H9 (cell line): Measurements from ENCODE around the gene PLD3. TPM values are rescaled to one million over a fixed set of nuclear protein-coding genes. Genes with fewer than 3 reads are reported as not detected.

Experiments used
- DNase-seq: peaks from one replicate; pipeline ENCODE4 v3.0.0-alpha.2; 2017
- H2AFZ ChIP-seq: one replicate; pipeline ENCODE4 v1.6.1; 2013; ENCODE audit warnings: mild to moderate bottlenecking, low read length, control low read depth, moderate library complexity
- H2AK5ac ChIP-seq: 2 replicates; pipeline ENCODE4 v1.6.1; 2013; ENCODE audit warnings: low read length, control low read depth, mixed read lengths; ENCODE audit not compliant: insufficient read length
- H2BK120ac ChIP-seq: one replicate; pipeline ENCODE4 v1.6.1; 2013; ENCODE audit warnings: low read depth, mild to moderate bottlenecking, low read length, control low read depth, inconsistent platforms; ENCODE audit not compliant: poor library complexity, severe bottlenecking
- H2BK12ac ChIP-seq: 2 replicates; pipeline ENCODE4 v1.6.1; 2013; ENCODE audit warnings: low read length, control low read depth, mixed read lengths, low read depth; ENCODE audit not compliant: insufficient read length
- H2BK15ac ChIP-seq: 2 replicates; pipeline ENCODE4 v1.6.1; 2013; ENCODE audit warnings: low read depth, low read length, control low read depth
- H2BK20ac ChIP-seq: one replicate; pipeline ENCODE4 v1.6.1; 2013; ENCODE audit warnings: low read depth, mild to moderate bottlenecking, low read length, control low read depth, inconsistent platforms; ENCODE audit not compliant: poor library complexity, severe bottlenecking
- H2BK5ac ChIP-seq: 2 replicates; pipeline ENCODE4 v1.6.1; 2013; ENCODE audit warnings: low read length, control low read depth, mixed read lengths; ENCODE audit not compliant: insufficient read length
- H3K14ac ChIP-seq: 2 replicates; pipeline ENCODE4 v1.6.1; 2013; ENCODE audit warnings: low read length, control low read depth; ENCODE audit not compliant: insufficient read depth
- H3K18ac ChIP-seq: 2 replicates; pipeline ENCODE4 v1.6.1; 2013; ENCODE audit warnings: low read depth, mild to moderate bottlenecking, mixed read lengths, low read length, control low read depth; ENCODE audit not compliant: insufficient read length
- H3K23ac ChIP-seq: 2 replicates; pipeline ENCODE4 v1.6.1; 2013; ENCODE audit warnings: low read length, control low read depth, mixed read lengths, low read depth; ENCODE audit not compliant: insufficient read length
- H3K23me2 ChIP-seq: 2 replicates; pipeline ENCODE4 v1.6.1; 2013; ENCODE audit warnings: low read depth, mild to moderate bottlenecking, mixed read lengths, low read length, control low read depth; ENCODE audit not compliant: insufficient read length, poor library complexity, severe bottlenecking
- H3K27ac ChIP-seq: 2 replicates; pipeline ENCODE4 v1.5.1; 2013; ENCODE audit warnings: low read length, control low read depth, mixed read lengths, low read depth; ENCODE audit not compliant: insufficient read length
- H3K27me3 ChIP-seq: 2 replicates; pipeline ENCODE4 v1.6.1; 2013; ENCODE audit warnings: low read length, control low read depth, inconsistent platforms; ENCODE audit not compliant: insufficient read depth
- H3K4ac ChIP-seq: 2 replicates; pipeline ENCODE4 v1.6.1; 2013; ENCODE audit warnings: low read depth, mild to moderate bottlenecking, control low read depth, inconsistent platforms, low read length, moderate library complexity
- H3K4me1 ChIP-seq: 2 replicates; pipeline ENCODE4 v1.6.1; 2013; ENCODE audit warnings: low read length, control low read depth, inconsistent platforms; ENCODE audit not compliant: insufficient read depth
- H3K4me2 ChIP-seq: 2 replicates; pipeline ENCODE4 v1.6.1; 2013; ENCODE audit warnings: low read length, control low read depth, mixed read lengths; ENCODE audit not compliant: insufficient read length, insufficient read depth
- H3K56ac ChIP-seq: 2 replicates; pipeline ENCODE4 v1.6.1; 2013; ENCODE audit warnings: low read depth, mild to moderate bottlenecking, mixed read lengths, low read length, control low read depth; ENCODE audit not compliant: insufficient read length
- H3K79me1 ChIP-seq: 2 replicates; pipeline ENCODE4 v1.6.1; 2013; ENCODE audit warnings: low read depth, mild to moderate bottlenecking, moderate library complexity, low read length, control low read depth, inconsistent platforms; ENCODE audit not compliant: insufficient read depth, poor library complexity, severe bottlenecking
- H3K79me2 ChIP-seq: 2 replicates; pipeline ENCODE4 v1.6.1; 2013; ENCODE audit warnings: low read length, control low read depth, inconsistent platforms; ENCODE audit not compliant: insufficient read depth
- H3K9ac ChIP-seq: 2 replicates; pipeline ENCODE4 v1.6.1; 2013; ENCODE audit warnings: low read length, control low read depth, mixed read lengths; ENCODE audit not compliant: insufficient read length; ENCODE audit errors: extremely low read depth
- H3K9me3 ChIP-seq: one replicate; pipeline ENCODE4 v1.6.1; 2013; ENCODE audit warnings: low read depth, low read length, inconsistent platforms; ENCODE audit not compliant: control insufficient read depth
- H3T11ph ChIP-seq: one replicate; pipeline ENCODE4 v1.6.1; 2013; ENCODE audit warnings: mild to moderate bottlenecking, low read length, control low read depth, inconsistent platforms
- H4K20me1 ChIP-seq: one replicate; pipeline ENCODE4 v1.6.1; 2013; ENCODE audit not compliant: control insufficient read depth, insufficient read length, insufficient read depth
- H4K5ac ChIP-seq: 2 replicates; pipeline ENCODE4 v1.6.1; 2013; ENCODE audit warnings: low read depth, mild to moderate bottlenecking, mixed read lengths, low read length, control low read depth; ENCODE audit not compliant: insufficient read length
- H4K8ac ChIP-seq: replicated peaks from 2 replicates; pipeline ENCODE4 v1.6.1; 2013; ENCODE audit warnings: low read length, control low read depth, mixed read lengths, low read depth; ENCODE audit not compliant: insufficient read length
- H4K91ac ChIP-seq: 2 replicates; pipeline ENCODE4 v1.6.1; 2013; ENCODE audit warnings: low read depth, mild to moderate bottlenecking, moderate library complexity, mixed read lengths, low read length, control low read depth; ENCODE audit not compliant: insufficient read length
- H3K27ac Mint-ChIP-seq, 3 experiments: 2 replicates in 2 of 3; 3 replicates in 1 of 3; pipeline ENCODE4 v1.8.0; 2020 to 2021; ENCODE audit warnings: mixed read lengths in 3 of 3, mild to moderate bottlenecking in 1 of 3, moderate library complexity in 1 of 3
- H3K27me3 Mint-ChIP-seq: 2 replicates; pipeline ENCODE4 v1.8.0; 2021; ENCODE audit warnings: low read depth, mild to moderate bottlenecking, moderate library complexity, mixed read lengths
- H3K36me3 Mint-ChIP-seq, 3 experiments: 2 replicates in 2 of 3; 3 replicates in 1 of 3; pipeline ENCODE4 v1.8.0; 2020 to 2021; ENCODE audit warnings: low read depth in 3 of 3, mixed read lengths in 3 of 3; ENCODE audit not compliant: insufficient read depth in 1 of 3
- H3K4me1 Mint-ChIP-seq, 2 experiments: 2 replicates each; pipeline ENCODE4 v1.8.0; 2020; ENCODE audit warnings: mixed read lengths in 2 of 2
- H3K4me3 Mint-ChIP-seq, 2 experiments: 2 replicates in 1 of 2; 3 replicates in 1 of 2; pipeline ENCODE4 v1.8.0; 2020 to 2021; ENCODE audit warnings: mild to moderate bottlenecking in 2 of 2, mixed read lengths in 2 of 2, moderate library complexity in 1 of 2
- H3K9me3 Mint-ChIP-seq, 2 experiments: 2 replicates in 1 of 2; 3 replicates in 1 of 2; pipeline ENCODE4 v1.8.0; 2020; ENCODE audit warnings: mild to moderate bottlenecking in 2 of 2, mixed read lengths in 2 of 2, moderate library complexity in 1 of 2
- CTCF ChIP-seq: fragments of 200-600 bp; sonication (generic); conservative IDR thresholded peaks from 3 replicates; pipeline ENCODE4 v1.8.0; 2021; ENCODE audit warnings: antibody characterized with exemption, mild to moderate bottlenecking
- WGBS: extraction: QIAGEN DNeasy Blood & Tissue Kit; methylation state at CpG from one replicate; pipeline ENCODE4 v1.1.7; 2013; ENCODE audit warnings: missing lambda C conversion rate, low lambda C conversion rate, mixed read lengths; ENCODE audit not compliant: insufficient read length; ENCODE audit errors: extremely low coverage; 5-methylcytosine and 5-hydroxymethylcytosine counted together
- total RNA-seq: library from RNA; stranded (reverse); gene quantifications from 2 replicates; pipeline ENCODE4 v1.2.1, GENCODE V29; 2021

The PLD3 gene
- total RNA-seq, 1 experiment from 2014 or later: 194 TPM

GRCh38 chr19:40312533-40312932 lies 36.0 kb upstream of the PLD3 start:
- no peak overlapping the region for H2AFZ ChIP-seq
- H3K4me3 Mint-ChIP-seq: no peak overlapping the region
- no peak overlapping the region for H2BK120ac ChIP-seq
- no peak overlapping the region for H3K9ac ChIP-seq
- H3K4me2 ChIP-seq: no peak overlapping the region
- no peaks in the 10 kb centered on the region for H3K23me2 ChIP-seq
- H3K9me3 Mint-ChIP-seq: no peaks in the 10 kb centered on the region
- H2AK5ac ChIP-seq: no peak overlapping the region
- H3K79me2 ChIP-seq: no peaks in the 10 kb centered on the region
- no peak overlapping the region for H3K14ac ChIP-seq
- DNase-seq: peak; percentile 27
- H3K4me1 Mint-ChIP-seq: no peaks in the 10 kb centered on the region
- no peak overlapping the region for H3K23ac ChIP-seq
- H3K18ac ChIP-seq: no peak overlapping the region
- H2BK20ac ChIP-seq: no peak overlapping the region
- H3K4ac ChIP-seq: no peak overlapping the region
- H3K4me1 ChIP-seq: no peaks in the 10 kb centered on the region
- no peaks in the 10 kb centered on the region for H4K20me1 ChIP-seq
- no peaks in the 10 kb centered on the region for H3K79me1 ChIP-seq
- H4K91ac ChIP-seq: no peak overlapping the region
- TF ChIP-seq CTCF: peak; percentile 43; the same call in 1 of the 3 replicates
- H3K27ac Mint-ChIP-seq: no peak overlapping the region
- H3K27me3 Mint-ChIP-seq: no peaks in the 10 kb centered on the region
- no peak overlapping the region for H3T11ph ChIP-seq
- H2BK15ac ChIP-seq: no peak overlapping the region
- H4K5ac ChIP-seq: no peak overlapping the region
- H3K56ac ChIP-seq: no peak overlapping the region
- H3K27ac ChIP-seq: no peak overlapping the region
- H3K36me3 Mint-ChIP-seq: peaks cover 0 to 3% (median 2%) of the 10 kb centered on the region in 3 experiments; a peak in 3 of 7 replicates
- H3K9me3 ChIP-seq: no peaks in the 10 kb centered on the region
- H3K27me3 ChIP-seq: no peaks in the 10 kb centered on the region
- no peak overlapping the region for H2BK5ac ChIP-seq
- WGBS: no CpG with 5 or more reads among the region's 2 CpGs
- H2BK12ac ChIP-seq: no peak overlapping the region
- no peak overlapping the region for H4K8ac ChIP-seq
